Hippocampal formation (tissue), 2 donors: ENCODE data around the gene LSAMP.

Experiments used
- DNase-seq, 2 donors: peaks; one replicate each; lab custom pipeline; 2025; lab: John Stamatoyannopoulos, UW

The LSAMP gene

GRCh38 chr3:116354382-116354781 lies 90.9 kb downstream of the LSAMP start:
- DNase-seq = no peak

GRCh38 chr3:116350119-116350733 lies 95.1 kb downstream of the LSAMP start:
- DNase-seq = no peak

GRCh38 chr3:116348216-116348615 lies 97.1 kb downstream of the LSAMP start:
- DNase-seq = no peak

GRCh38 chr3:116342499-116342898 lies 102.8 kb downstream of the LSAMP start:
- DNase-seq = no peak

GRCh38 chr3:116341899-116342298 lies 103.4 kb downstream of the LSAMP start:
- DNase-seq = no peak

- DNase-seq = no peak
Observed at GRCh38 chr3:116341381-116341780, 103.9 kb downstream of the LSAMP start.

- no peak for DNase-seq
Observed at GRCh38 chr3:116340680-116341216, 104.5 kb downstream of the LSAMP start.

GRCh38 chr3:116339441-116340028 lies 105.8 kb downstream of the LSAMP start:
- DNase-seq = no peak

GRCh38 chr3:116338713-116339112 lies 106.6 kb downstream of the LSAMP start:
- no peak for DNase-seq

GRCh38 chr3:116337229-116337628 lies 108.1 kb downstream of the LSAMP start:
- no peak for DNase-seq

GRCh38 chr3:116331380-116331779 lies 113.9 kb downstream of the LSAMP start:
- no peak for DNase-seq

- no peak for DNase-seq
Observed at GRCh38 chr3:116322750-116323375, 122.4 kb downstream of the LSAMP start.

- DNase-seq = no peak
Observed at GRCh38 chr3:116318370-116318769, 126.9 kb downstream of the LSAMP start.

- no peak for DNase-seq
Observed at GRCh38 chr3:116316771-116317170, 128.5 kb downstream of the LSAMP start.

GRCh38 chr3:116314476-116314875 lies 130.8 kb downstream of the LSAMP start:
- no peak for DNase-seq

- no peak for DNase-seq
Observed at GRCh38 chr3:116306720-116307119, 138.6 kb downstream of the LSAMP start.

- DNase-seq = no peak
Observed at GRCh38 chr3:116306149-116306548, 139.1 kb downstream of the LSAMP start.

GRCh38 chr3:116302087-116302747 lies 143.1 kb downstream of the LSAMP start:
- no peak for DNase-seq

- no peak for DNase-seq
Observed at GRCh38 chr3:116301422-116301821, 143.9 kb downstream of the LSAMP start.

- no peak for DNase-seq
Observed at GRCh38 chr3:116300226-116300625, 145.1 kb downstream of the LSAMP start.

GRCh38 chr3:116299646-116300081 lies 145.6 kb downstream of the LSAMP start:
- DNase-seq = no peak

GRCh38 chr3:116298151-116298550 lies 147.1 kb downstream of the LSAMP start:
- DNase-seq = no peak

GRCh38 chr3:116291141-116291540 lies 154.1 kb downstream of the LSAMP start:
- DNase-seq = no peak
